ENCODE measurements around the gene RERG.
"Not testable (repeated sequence)": the region's sequence is repeated elsewhere in the genome, so short reads cannot be mapped to it uniquely, and the experiment has no call there.

The RERG gene, protein sequence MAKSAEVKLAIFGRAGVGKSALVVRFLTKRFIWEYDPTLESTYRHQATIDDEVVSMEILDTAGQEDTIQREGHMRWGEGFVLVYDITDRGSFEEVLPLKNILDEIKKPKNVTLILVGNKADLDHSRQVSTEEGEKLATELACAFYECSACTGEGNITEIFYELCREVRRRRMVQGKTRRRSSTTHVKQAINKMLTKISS

DNA sequence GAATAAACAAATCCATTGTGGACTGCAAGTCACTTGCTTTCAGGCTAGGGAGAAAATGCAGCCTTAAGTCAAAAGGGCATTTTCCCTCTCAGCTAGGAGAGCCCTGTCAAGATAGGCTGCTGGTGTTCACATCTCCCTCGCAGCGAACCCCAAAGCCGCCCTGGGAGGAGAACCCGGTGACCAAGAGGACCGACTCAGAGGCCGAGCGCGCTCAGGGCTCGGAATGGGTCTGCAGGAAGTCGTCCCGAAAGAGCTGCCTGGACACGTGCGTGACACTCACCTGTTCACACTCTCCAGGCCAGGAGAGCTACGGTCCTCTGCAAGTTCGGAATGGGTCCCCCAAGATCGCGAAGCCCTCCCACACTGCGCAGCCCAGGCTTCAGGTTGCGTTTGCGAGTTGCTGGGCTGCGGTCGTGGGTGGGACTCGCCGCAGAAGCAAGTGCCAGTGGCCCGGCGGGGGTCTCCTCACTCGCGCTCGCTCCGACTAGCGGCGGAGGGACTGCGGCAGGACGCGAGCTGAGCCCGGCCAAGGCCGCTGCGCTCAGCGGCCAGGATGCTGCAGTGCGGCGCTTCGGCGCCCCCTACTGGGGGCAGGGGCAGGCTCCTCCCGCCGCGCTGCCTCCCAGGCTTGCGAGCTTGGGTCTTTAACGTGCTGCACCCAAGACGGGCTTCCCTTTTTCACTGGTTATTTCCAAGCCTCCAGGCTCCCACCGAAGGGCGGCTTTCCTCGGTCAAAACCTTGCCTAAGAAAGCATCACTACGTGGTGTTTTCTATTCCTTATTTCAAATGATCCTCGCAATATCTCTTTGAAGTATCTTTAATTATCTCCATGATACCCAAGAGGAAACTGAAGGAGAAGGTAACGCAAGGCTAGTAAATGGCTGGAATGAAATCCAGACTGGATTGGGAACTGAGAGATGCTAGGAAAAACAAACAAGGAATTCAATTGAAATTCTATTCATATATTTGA is at the start of gene RERG:
Gene RERG (minus strand): TSS at position 503 of the 971 bp plus-strand sequence. CDS start 3,928 bp downstream, outside the sequence.
- peak; percentile 85 for DNase-seq (ENCODE audit: low spot score)

- no peak for DNase-seq (ENCODE audit: low spot score)
Measured at GRCh38 chr12:15270591-15270990, 49.4 kb upstream of the RERG start.

DNA sequence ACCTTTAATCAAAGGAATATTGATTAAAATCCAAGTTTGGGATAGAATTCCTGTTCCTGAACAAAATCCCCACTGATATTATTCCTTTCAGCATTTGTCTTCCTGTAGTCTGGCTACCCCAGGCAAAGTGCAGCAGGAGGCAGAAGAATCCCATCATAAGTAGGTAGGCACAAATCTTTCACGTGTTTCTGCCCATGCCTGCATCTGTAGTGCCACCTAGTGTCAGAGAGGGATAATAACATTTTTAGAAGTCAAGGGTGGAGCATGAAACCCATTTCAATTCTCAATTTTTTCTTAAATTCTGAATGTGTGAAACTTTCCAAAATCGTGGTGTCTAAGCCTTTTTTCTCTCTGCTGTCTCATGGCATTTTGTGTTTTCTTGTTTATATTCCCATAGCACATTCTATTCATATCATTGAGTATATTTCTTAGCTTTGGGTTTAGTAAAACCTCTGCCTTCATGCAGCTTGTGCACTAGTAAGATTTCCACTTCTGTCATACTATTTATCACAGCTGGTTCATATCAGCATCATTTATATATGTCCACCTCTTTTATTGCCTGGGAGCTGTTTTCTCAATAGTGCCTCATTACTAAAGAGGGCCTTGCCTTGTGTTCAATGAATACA is 47.8 kb upstream of the RERG start:
- peak; percentile 81 for DNase-seq (ENCODE audit: low spot score)

DNA sequence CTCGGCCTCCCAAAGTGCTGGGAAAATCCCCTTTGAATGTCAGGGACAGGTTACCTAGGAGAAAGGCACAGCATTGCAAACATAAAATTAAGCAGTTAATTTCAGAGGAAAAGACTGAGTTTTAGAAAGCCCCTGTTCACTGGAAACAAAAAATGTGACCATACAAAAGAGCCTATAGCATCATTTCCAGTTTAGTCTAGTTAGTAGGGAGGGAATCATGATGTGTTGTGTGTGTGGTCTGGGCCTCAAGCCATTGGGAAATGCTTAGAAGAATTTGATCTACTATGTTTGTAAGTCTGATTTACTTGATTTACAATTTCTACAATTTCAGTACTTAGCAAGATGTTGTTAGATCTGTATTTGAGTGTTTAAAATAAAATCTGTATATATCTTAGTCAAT is 47.1 kb upstream of the RERG start:
- no peak for DNase-seq (ENCODE audit: low spot score)

DNA sequence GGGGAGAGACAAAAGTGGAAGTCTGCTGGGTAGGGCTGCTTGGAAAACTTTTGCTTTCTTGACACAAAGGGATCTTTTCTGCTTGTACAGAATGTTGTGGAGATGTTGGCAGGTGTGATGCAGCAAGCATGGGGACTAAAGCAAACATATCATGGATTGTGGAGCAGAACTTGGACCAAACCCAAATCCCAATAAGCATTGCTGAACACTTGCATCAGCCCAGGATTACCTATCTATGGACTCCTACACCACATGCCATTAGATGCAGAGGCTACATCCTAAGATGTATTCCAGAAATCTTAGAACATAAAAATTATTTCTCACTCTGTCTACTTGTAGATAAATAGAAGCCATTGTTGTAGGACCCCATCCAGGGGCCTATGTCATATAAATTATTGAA is 44.7 kb upstream of the RERG start:
- no peak for DNase-seq (ENCODE audit: low spot score)

DNA sequence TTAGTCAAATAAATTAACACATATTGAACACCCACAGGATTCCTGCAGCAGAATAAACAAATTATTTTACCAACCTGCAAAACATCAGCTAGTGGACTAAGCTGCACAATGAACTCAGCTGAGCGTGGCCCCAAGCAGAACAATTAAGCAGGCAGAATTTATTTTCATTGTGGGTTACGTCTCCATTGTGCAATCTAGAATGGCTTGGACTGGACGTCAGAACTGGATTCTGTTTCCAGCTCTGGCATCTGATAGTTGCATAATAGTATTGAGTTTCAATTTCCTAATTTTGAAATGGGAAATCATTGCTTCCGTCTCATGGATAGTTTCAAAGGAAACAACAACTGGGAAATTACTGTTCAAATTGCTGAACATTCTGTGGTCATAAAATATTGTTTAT is 35.5 kb upstream of the RERG start:
- DNase-seq (ENCODE audit: low spot score): no peak

DNA sequence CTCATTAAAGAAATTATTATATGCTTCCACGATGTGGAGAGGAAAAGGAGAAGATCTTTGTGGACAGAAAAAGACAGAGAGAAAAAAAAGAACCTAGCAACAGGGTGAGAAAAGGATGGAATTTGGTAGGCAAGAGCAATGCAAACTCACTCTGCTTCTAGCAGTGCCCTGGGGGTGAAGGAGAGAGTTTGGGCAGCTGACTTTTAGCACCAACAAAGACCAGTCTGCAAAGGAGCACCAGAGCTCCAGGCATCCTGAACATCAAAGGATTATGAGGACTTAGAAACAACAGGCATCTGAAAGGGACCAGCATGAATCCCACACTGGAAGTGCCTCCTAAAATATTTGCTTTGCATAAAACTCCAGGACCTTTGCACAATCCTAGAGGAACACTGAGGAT is 32.8 kb upstream of the RERG start:
- DNase-seq (ENCODE audit: low spot score): no peak

GRCh38 chr12:15244926-15245325 is 23.7 kb upstream of the RERG start:
- DNase-seq (ENCODE audit: low spot score): no peak

GRCh38 chr12:15244341-15244740 is 23.1 kb upstream of the RERG start:
- DNase-seq (ENCODE audit: low spot score): no peak

- DNase-seq (ENCODE audit: low spot score): no peak
Measured at GRCh38 chr12:15243102-15243501, 21.9 kb upstream of the RERG start.

- no peak for DNase-seq (ENCODE audit: low spot score)
Measured at GRCh38 chr12:15240898-15241297, 19.7 kb upstream of the RERG start.

GRCh38 chr12:15234508-15234907 is 13.3 kb upstream of the RERG start:
- DNase-seq (ENCODE audit: low spot score): no peak

DNA sequence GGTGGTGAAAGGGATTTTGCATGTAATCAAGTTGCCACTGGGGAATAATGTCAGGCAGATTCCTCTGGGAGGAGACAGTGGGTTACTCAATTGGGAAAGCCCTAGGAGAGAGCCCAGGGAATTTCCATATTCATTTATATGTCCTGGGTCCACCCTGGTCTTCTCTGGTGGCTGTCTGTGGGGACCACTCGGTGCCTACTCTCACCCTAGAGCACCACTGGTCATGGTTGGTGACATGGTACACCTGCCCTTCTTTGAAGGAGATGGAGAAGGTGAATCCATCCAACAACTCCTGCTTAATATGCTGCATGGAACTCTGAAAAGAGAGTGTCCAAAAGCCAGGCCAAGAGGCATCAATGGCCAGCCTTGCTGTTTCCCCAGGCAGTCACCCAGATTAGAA is 12.8 kb upstream of the RERG start:
- DNase-seq (ENCODE audit: low spot score): no peak

DNA sequence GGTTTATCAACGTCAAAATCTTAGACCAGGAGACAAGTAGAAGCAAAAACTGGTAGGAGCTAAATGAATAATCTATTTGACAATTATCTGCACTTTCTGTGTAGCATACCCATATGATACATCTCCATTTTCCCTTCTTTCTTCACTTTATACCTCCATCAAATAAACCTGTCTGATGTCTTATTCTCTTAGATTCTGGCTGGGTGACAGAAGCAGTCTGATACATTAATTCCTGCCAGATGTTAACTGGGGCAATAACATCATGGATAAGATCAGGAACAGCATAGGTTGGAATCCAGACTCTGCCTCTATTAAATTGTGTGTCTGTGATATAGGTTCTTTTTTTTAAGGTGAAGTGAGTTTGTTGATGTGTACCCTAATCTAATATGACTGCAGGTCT is 11.7 kb upstream of the RERG start:
- DNase-seq (ENCODE audit: low spot score): no peak

DNA sequence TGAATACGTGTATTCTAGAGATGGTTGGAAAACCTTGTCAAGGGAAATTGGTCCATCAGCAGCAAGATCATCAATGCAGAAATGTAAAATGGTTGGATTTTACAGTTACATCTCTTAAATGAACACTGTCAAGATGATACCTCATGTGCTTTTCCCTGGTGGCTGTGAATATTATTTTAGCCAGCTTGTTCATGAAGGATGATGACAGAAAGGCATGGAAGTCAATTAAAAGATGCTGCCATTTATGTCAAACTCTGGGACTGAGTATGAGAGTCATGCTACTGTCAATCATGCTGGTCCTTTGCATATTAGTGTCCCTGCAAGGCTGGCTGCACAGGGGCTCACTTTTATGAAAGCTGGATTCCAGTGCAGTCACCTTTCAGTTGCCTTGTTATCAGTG is 10.3 kb upstream of the RERG start:
- DNase-seq (ENCODE audit: low spot score): no peak

DNA sequence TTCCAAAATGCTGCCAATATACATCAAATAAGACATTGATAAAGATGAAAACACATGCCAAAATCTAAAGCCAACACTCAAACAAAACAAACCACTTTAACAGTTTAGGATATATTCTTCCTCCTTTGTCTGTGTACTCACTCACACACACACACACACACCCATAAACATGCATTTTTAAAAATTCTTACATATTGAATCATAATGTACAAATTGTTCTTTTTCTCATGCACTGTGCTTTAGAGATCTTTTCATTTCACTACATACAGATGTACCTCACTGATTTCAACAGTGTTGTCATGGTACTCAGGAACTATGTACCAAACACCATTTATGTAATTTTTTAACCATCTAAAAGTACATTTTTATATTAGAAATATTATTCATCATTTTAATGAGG is 9.5 kb upstream of the RERG start:
- no peak for DNase-seq (ENCODE audit: low spot score)

- no peak for DNase-seq (ENCODE audit: low spot score)
Measured at GRCh38 chr12:15230137-15230536, 8.9 kb upstream of the RERG start.

DNA sequence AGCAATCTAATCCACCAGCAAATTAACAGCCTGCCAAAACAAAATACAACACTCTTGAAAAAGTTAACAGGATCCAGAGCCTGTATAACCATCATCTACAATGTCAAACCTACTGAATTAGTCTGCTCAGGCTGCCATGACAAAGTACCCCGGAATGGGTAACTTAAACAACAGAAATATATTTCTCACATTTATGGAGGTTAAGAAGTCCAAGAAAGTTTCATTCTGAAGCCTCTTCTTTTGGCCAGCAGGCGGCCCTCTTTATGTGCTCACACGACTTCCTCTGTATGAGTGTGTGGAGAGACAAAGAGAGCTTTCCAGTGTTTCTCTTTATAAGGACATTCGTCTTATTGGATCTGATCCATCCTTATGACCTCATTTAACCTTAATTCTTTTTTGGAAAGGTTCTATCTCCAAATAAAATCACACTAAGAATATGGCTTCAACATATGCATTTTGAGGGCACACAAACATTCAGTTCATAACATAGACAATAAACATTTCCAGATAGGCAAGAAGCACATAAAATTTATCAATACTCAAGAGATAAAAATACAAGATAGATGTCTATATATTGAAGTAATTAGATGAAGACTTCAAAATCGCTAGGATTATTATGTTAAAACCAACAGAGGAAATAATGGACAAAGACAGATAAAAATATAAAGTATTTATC is 5.9 kb upstream of the RERG start:
- DNase-seq (ENCODE audit: low spot score): no peak

DNA sequence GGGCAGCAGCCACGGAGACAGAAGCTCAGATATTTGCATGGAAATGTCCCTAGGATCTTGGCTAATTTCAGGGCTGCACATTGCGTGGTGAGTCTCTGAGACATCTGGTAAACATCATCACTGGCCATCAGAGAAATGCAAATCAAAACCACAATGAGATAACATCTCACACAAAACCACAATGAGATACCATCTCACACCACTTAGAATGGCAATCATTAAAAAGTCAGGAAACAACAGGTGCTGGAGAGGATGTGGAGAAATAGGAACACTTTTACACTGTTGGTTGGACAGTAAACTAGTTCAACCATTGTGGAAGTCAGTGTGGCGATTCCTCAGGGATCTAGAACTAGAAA is 4.6 kb upstream of the RERG start:
- not testable (repeated sequence) for DNase-seq (ENCODE audit: low spot score)

GRCh38 chr12:15225136-15225862 is 4.1 kb upstream of the RERG start:
- DNase-seq (ENCODE audit: low spot score): no peak

GRCh38 chr12:15222219-15222618 is 1.0 kb upstream of the RERG start:
- no peak for DNase-seq (ENCODE audit: low spot score)

DNA sequence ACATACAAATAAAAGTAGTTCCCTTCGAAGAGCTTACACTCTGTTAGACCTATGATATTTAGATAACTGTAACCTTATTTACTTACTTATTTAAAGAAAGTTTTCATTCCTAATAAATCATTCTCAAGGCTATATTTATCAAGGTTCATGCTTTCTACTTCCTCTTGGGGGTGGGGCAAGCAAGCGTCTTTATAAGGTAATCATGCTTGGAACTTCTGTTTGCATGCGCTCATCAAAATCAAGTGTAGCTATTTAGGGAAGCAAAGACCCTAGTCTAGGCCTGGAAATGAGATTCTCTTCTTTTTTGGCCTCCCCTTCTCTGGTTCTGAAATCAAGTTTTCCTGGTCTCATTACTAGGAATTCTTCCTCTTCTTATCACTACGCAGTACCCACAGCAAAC is 766 bp downstream of the RERG start:
- DNase-seq (ENCODE audit: low spot score): no peak
